Activated B cell treated with CpG ODN at 0.5 μM for 24 hours (primary cell): ENCODE data around the gene PHEX. TPM values are rescaled to one million over a fixed set of nuclear protein-coding genes. Genes with fewer than 3 reads are reported as not detected.

Source experiments
- ATAC-seq: fragments of 200-7000 bp; cut with Tn5 transposase; one replicate; pipeline ENCODE4 v1.10.0; 2021; ENCODE audit warnings: low read depth, mild to moderate bottlenecking, moderate library complexity
- CTCF ChIA-PET: fragments of 350-600 bp; sonication (Branson Sonifier 250); formaldehyde crosslinking; loops from one replicate; lab custom pipeline; 2021; ENCODE audit warnings: antibody characterized with exemption; lab: Charles Lee
- POLR2A ChIA-PET: fragments of 350-600 bp; sonication (Branson Sonifier 250); formaldehyde crosslinking; loops from one replicate; lab custom pipeline; 2021; ENCODE audit warnings: antibody characterized with exemption; lab: Charles Lee
- DNase-seq: peaks from one replicate; pipeline ENCODE4 v3.0.0; 2022
- H3K27ac Mint-ChIP-seq: one replicate; pipeline ENCODE4 v1.8.0; 2020; ENCODE audit warnings: mixed read lengths
- H3K27me3 Mint-ChIP-seq: one replicate; pipeline ENCODE4 v1.8.0; 2021; ENCODE audit warnings: mixed read lengths
- H3K36me3 Mint-ChIP-seq: one replicate; pipeline ENCODE4 v1.8.0; 2021; ENCODE audit warnings: low read depth, mixed read lengths
- H3K4me1 Mint-ChIP-seq: one replicate; pipeline ENCODE4 v1.8.0; 2021; ENCODE audit warnings: mixed read lengths
- H3K4me3 Mint-ChIP-seq: one replicate; pipeline ENCODE4 v1.8.0; 2020; ENCODE audit warnings: mild to moderate bottlenecking, mixed read lengths
- H3K9me3 Mint-ChIP-seq: one replicate; pipeline ENCODE4 v1.8.0; 2020; ENCODE audit warnings: mixed read lengths
- CTCF ChIP-seq: fragments of 200-600 bp; IDR thresholded peaks from one replicate; pipeline ENCODE4 v1.8.0; 2022; ENCODE audit warnings: antibody characterized with exemption, mild to moderate bottlenecking
- intact Hi-C: fragments of 100-400 bp; cut with micrococcal nuclease; formaldehyde crosslinking; loops from one replicate; pipeline ENCODE4 v1.15.1; 2024
- total RNA-seq: library from RNA; stranded (reverse); gene quantifications from 2 replicates; pipeline ENCODE4 v1.2.3, GENCODE V29; 2022

PHEX gene
- total RNA-seq, 1 donor from 2014 or later = 0.27 TPM

DNA sequence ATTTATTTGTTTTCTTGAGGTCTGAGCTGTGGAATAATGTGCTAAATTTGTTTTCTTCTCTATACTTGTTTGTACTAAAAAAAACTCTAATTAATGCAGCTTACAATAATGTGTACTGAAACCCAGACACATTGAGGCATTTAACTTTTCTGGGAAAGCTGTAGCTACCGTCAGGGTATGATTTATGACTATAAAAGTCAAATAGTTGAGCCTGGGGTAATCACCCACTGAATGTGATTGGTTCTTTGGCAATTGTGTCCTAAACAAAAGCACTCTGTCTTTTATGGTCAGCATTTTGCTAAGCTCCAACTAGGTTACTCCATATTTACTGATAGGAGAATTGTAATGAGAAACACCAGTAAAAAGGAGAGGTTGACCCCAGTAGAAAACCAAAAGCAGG is 174.7 kb downstream of the PHEX start:
- no peaks in the 10 kb centered on the region for H3K36me3 Mint-ChIP-seq
- H3K4me3 Mint-ChIP-seq = no peak overlapping the region
- no peak for TF ChIP-seq CTCF
- no peaks in the 10 kb centered on the region for H3K9me3 Mint-ChIP-seq
- ATAC-seq (no peak), DNase-seq (no peak)
- intact Hi-C loops = no loop called here
- POLR2A ChIA-PET = no interaction called here
- CTCF ChIA-PET = no interaction called here
- peaks cover 2% of the 10 kb centered on the region for H3K27me3 Mint-ChIP-seq
- no peak overlapping the region for H3K27ac Mint-ChIP-seq
- H3K4me1 Mint-ChIP-seq = no peaks in the 10 kb centered on the region

- no peaks in the 10 kb centered on the region for H3K36me3 Mint-ChIP-seq
- DNase-seq (no peak), ATAC-seq (no peak)
- H3K4me3 Mint-ChIP-seq = no peak overlapping the region
- H3K27ac Mint-ChIP-seq = no peak overlapping the region
- H3K4me1 Mint-ChIP-seq = no peaks in the 10 kb centered on the region
- no peaks in the 10 kb centered on the region for H3K9me3 Mint-ChIP-seq
- no peaks in the 10 kb centered on the region for H3K27me3 Mint-ChIP-seq
- no peak for TF ChIP-seq CTCF
- intact Hi-C loops = no loop called here
- CTCF ChIA-PET = no interaction called here
- POLR2A ChIA-PET = no interaction called here
Measured at GRCh38 chrX:22220941-22221340, 188.8 kb downstream of the PHEX start.

- DNase-seq (no peak), ATAC-seq (no peak)
- Mint-ChIP-seq H3K36me3 (no peaks in the 10 kb centered on the region), H3K27ac (no peak overlapping the region), H3K27me3 (peaks cover 3% of the 10 kb centered on the region), H3K4me1 (no peaks in the 10 kb centered on the region), H3K9me3 (no peaks in the 10 kb centered on the region), H3K4me3 (no peak overlapping the region)
- TF ChIP-seq CTCF = no peak
- POLR2A ChIA-PET = no interaction called here
- intact Hi-C loops = no loop called here
- CTCF ChIA-PET = no interaction called here
Measured at GRCh38 chrX:22234380-22234779, 202.3 kb downstream of the PHEX start.

DNA sequence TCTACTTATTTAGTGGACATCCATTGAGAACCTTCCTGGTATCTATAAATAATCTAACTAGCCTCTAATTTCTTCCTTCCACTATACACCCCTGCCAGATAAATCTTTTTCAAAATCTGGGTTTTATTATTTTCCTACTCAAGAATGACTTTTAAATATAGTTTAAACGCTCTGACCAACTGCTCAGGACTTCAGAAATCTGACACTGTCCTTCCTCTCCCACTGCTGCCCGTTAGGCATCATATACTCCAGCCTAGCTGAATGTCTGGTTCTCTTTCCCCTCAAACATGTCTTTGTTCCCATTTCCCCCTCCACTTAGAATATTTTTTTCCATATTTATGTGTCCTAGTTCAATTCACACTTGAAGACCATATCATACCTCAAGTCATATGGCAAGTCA is 205.4 kb downstream of the PHEX start:
- intact Hi-C loops = no loop called here
- ChIA-PET POLR2A (no interaction called here), CTCF (no interaction called here)
- no peak for DNase-seq
- H3K9me3 Mint-ChIP-seq = no peaks in the 10 kb centered on the region
- H3K27me3 Mint-ChIP-seq = peaks cover 3% of the 10 kb centered on the region
- no peaks in the 10 kb centered on the region for H3K36me3 Mint-ChIP-seq
- no peak for TF ChIP-seq CTCF
- H3K27ac Mint-ChIP-seq = no peak overlapping the region
- no peaks in the 10 kb centered on the region for H3K4me1 Mint-ChIP-seq
- ATAC-seq = no peak
- H3K4me3 Mint-ChIP-seq = no peak overlapping the region

DNA sequence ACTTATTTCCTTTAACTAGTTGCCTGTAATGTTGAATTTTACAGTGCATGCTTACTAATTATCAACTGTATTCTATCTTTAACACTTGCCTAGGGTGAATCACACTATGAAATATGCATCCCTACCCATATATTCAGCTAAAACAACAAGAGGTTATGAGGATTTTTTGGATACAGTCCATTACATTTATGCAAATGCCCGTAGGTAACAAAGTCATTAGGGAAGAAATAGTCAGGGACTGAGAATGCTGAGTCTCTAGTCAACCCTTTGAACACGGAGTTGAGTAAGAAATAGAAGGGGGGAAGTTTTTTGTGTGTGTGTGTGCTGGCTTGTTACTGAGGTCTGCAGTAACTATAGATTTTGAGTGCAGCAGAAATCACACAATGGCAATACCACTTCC is 214.5 kb downstream of the PHEX start:
- H3K4me3 Mint-ChIP-seq = no peak overlapping the region

More for the DNA sequence above, 214.5 kb downstream of the PHEX start:
- no peak overlapping the region for H3K27ac Mint-ChIP-seq
- no peak for TF ChIP-seq CTCF
- H3K27me3 Mint-ChIP-seq = no peaks in the 10 kb centered on the region
- H3K4me1 Mint-ChIP-seq = no peaks in the 10 kb centered on the region
- no peaks in the 10 kb centered on the region for H3K9me3 Mint-ChIP-seq
- no peak for DNase-seq
- intact Hi-C loops = no loop called here
- no peak for ATAC-seq
- H3K36me3 Mint-ChIP-seq = no peaks in the 10 kb centered on the region
- ChIA-PET POLR2A (no interaction called here), CTCF (no interaction called here)
